Lower lobe of right lung (tissue), 2 donors: ENCODE results near the gene CCSAP. TPM values are rescaled to one million over a fixed set of nuclear protein-coding genes. Genes with fewer than 3 reads are reported as not detected.

Experiments
- ATAC-seq, 2 donors: fragments of 200-7000 bp; cut with Tn5 transposase; one replicate each; pipeline ENCODE4 v1.9.1; 2020 to 2022; ENCODE audit warnings: mild to moderate bottlenecking in 2 of 2, moderate library complexity in 2 of 2
- DNase-seq: peaks from one replicate; pipeline ENCODE4 v3.0.0-alpha.2; 2020
- H3K27ac ChIP-seq: fragments of 200-600 bp; one replicate; pipeline ENCODE4 v1.8.0; 2022
- H3K27me3 ChIP-seq: fragments of 200-600 bp; one replicate; pipeline ENCODE4 v1.8.0; 2022; ENCODE audit warnings: low read depth
- H3K36me3 ChIP-seq: fragments of 200-600 bp; one replicate; pipeline ENCODE4 v1.8.0; 2022; ENCODE audit warnings: mild to moderate bottlenecking
- H3K4me1 ChIP-seq: fragments of 200-600 bp; one replicate; pipeline ENCODE4 v1.8.0; 2022
- H3K4me3 ChIP-seq: fragments of 200-600 bp; one replicate; pipeline ENCODE4 v1.8.0; 2022; ENCODE audit warnings: mild to moderate bottlenecking
- H3K9me3 ChIP-seq: fragments of 200-600 bp; one replicate; pipeline ENCODE4 v1.8.0; 2022
- CTCF ChIP-seq: fragments of 200-600 bp; IDR thresholded peaks from one replicate; pipeline ENCODE4 v1.8.0; 2022; ENCODE audit warnings: antibody characterized with exemption, mild to moderate bottlenecking
- intact Hi-C: fragments of 100-400 bp; cut with DNase I; formaldehyde crosslinking; loops from one replicate; pipeline ENCODE4 v1.11.0; 2022
- total RNA-seq: library from RNA; stranded (reverse); fragmentation: NEBNext Ultra II Directional; extraction: Animal tissue kit (Norgen Biotek cat#: 25700); gene quantifications from one replicate; pipeline ENCODE4 v1.2.1, GENCODE V29; 2021
- donor health status: DM: no; HTN: yes; CAD: no; lungs with severe emphysema.

CCSAP gene
- total RNA-seq, 1 donor from 2014 or later, result 12.2 TPM

GRCh38 chr1:229281339-229281926 lies 61.4 kb downstream of the CCSAP start:
- DNase-seq, result no peak
- ATAC-seq, result no peak
- Histone ChIP-seq H3K4me3 (no peak overlapping the region), H3K36me3 (no peaks in the 10 kb centered on the region), H3K27me3 (no peaks in the 10 kb centered on the region), H3K27ac (no peak overlapping the region), H3K9me3 (no peaks in the 10 kb centered on the region), H3K4me1 (peaks cover 16% of the 10 kb centered on the region)
- no peak for TF ChIP-seq CTCF
- intact Hi-C loops, result no loop called here

GRCh38 chr1:229280921-229281320 lies 61.9 kb downstream of the CCSAP start:
- no peaks in the 10 kb centered on the region for H3K27me3 ChIP-seq
- ATAC-seq, result no peak
- no peak overlapping the region for H3K4me3 ChIP-seq

GRCh38 chr1:229280037-229280828 lies 62.6 kb downstream of the CCSAP start:
- ATAC-seq, result no peak
- peaks cover 11% of the 10 kb centered on the region for H3K4me1 ChIP-seq
- no peak overlapping the region for H3K4me3 ChIP-seq
- intact Hi-C loops, result no loop called here
- DNase-seq, result no peak
- no peak overlapping the region for H3K27ac ChIP-seq
- H3K9me3 ChIP-seq, result no peaks in the 10 kb centered on the region
- no peaks in the 10 kb centered on the region for H3K27me3 ChIP-seq
- no peak for TF ChIP-seq CTCF
- no peaks in the 10 kb centered on the region for H3K36me3 ChIP-seq

More at GRCh38 chr1:229280921-229281320, 61.9 kb downstream of the CCSAP start:
- Histone ChIP-seq H3K36me3 (no peaks in the 10 kb centered on the region), H3K4me1 (peaks cover 12% of the 10 kb centered on the region), H3K27ac (no peak overlapping the region), H3K9me3 (no peaks in the 10 kb centered on the region)
- no peak for DNase-seq
- intact Hi-C loops, result no loop called here
- TF ChIP-seq CTCF, result no peak

GRCh38 chr1:229279242-229279641 lies 63.6 kb downstream of the CCSAP start:
- H3K4me1 ChIP-seq, result peaks cover 18% of the 10 kb centered on the region
- ATAC-seq, result no peak

GRCh38 chr1:229278120-229278741 lies 64.6 kb downstream of the CCSAP start:
- intact Hi-C loops, result no loop called here
- Histone ChIP-seq H3K4me1 (peaks cover 28% of the 10 kb centered on the region), H3K27me3 (no peaks in the 10 kb centered on the region), H3K9me3 (no peaks in the 10 kb centered on the region), H3K4me3 (no peak overlapping the region), H3K36me3 (no peaks in the 10 kb centered on the region), H3K27ac (no peak overlapping the region)
- TF ChIP-seq CTCF, result no peak
- DNase-seq, result no peak
- no peak for ATAC-seq

More at GRCh38 chr1:229279242-229279641, 63.6 kb downstream of the CCSAP start:
- H3K27me3 ChIP-seq, result no peaks in the 10 kb centered on the region
- DNase-seq, result no peak
- no peak for TF ChIP-seq CTCF
- no peaks in the 10 kb centered on the region for H3K36me3 ChIP-seq
- intact Hi-C loops, result no loop called here
- no peaks in the 10 kb centered on the region for H3K9me3 ChIP-seq
- no peak overlapping the region for H3K27ac ChIP-seq
- H3K4me3 ChIP-seq, result no peak overlapping the region
